Endothelial cell of umbilical vein (primary cell): ENCODE results near the gene INHA. TPM values are rescaled to one million over a fixed set of nuclear protein-coding genes. Genes with fewer than 3 reads are reported as not detected.

Experiments used
- BruUV-seq: library from RNA; stranded (reverse); fragments of 400-500 nt; replicated peaks from 2 replicates; lab custom pipeline; 2021; lab: Mats Ljungman, UMichigan
- CTCF ChIA-PET: fragments of 300-600, 350-600 bp; sonication (Branson Sonifier 250); formaldehyde crosslinking; loops from one replicate; lab custom pipeline; 2021; ENCODE audit warnings: antibody characterized with exemption, inconsistent platforms; lab: Charles Lee
- POLR2A ChIA-PET: fragments of 300-600, 350-600 bp; sonication (Branson Sonifier 250); formaldehyde crosslinking; loops from one replicate; lab custom pipeline; 2021; ENCODE audit warnings: antibody characterized with exemption, inconsistent platforms; lab: Charles Lee
- DNase-seq: peaks from one replicate; pipeline ENCODE4 v3.0.0-alpha.2; 2011; ENCODE audit warnings: low read depth, low spot score
- FAIRE-seq: peaks from 2 replicates; lab custom pipeline; 2011; peaks lifted over from hg19 to GRCh38; lab: Jason Lieb, UNC
- H2AFZ ChIP-seq: 2 replicates; pipeline ENCODE4 v1.6.0; 2012; ENCODE audit warnings: low read depth, low read length, control low read depth, inconsistent platforms
- H3K27ac ChIP-seq: 2 replicates; pipeline ENCODE4 v1.5.1; 2011; ENCODE audit warnings: low read depth, mild to moderate bottlenecking, control low read depth, low read length, moderate library complexity; ENCODE audit not compliant: insufficient read depth
- H3K27me3 ChIP-seq, 2 experiments: 2 replicates each; pipeline versions ENCODE4 v1.6.0 to v1.6.1; 2011; ENCODE audit warnings: low read length in 2 of 2, mixed read lengths in 1 of 2; ENCODE audit not compliant: control insufficient read depth in 2 of 2, insufficient read depth in 2 of 2
- H3K36me3 ChIP-seq, 2 experiments: 2 replicates in 1 of 2; 3 replicates in 1 of 2; pipeline ENCODE4 v1.5.1; 2011; ENCODE audit warnings: low read length in 2 of 2, mild to moderate bottlenecking in 1 of 2, moderate library complexity in 1 of 2; ENCODE audit not compliant: control insufficient read depth in 2 of 2, insufficient read depth in 2 of 2; ENCODE audit errors: extremely low read depth in 1 of 2
- H3K4me1 ChIP-seq: 3 replicates; pipeline ENCODE4 v1.5.1; 2011; ENCODE audit warnings: mild to moderate bottlenecking, low read length; ENCODE audit not compliant: control insufficient read depth, insufficient read depth; ENCODE audit errors: extremely low read depth
- H3K4me2 ChIP-seq: 2 replicates; pipeline ENCODE4 v1.6.1; 2011; ENCODE audit warnings: low read length, control low read depth, mixed read lengths; ENCODE audit not compliant: insufficient read depth
- H3K4me3 ChIP-seq, 3 experiments: fragments of 200-600 bp in 1 of 3; sonication (generic), shearing (Covaris generic) in 1 of 3; replicated peaks in 1 of 3; 2 replicates each; pipeline ENCODE4 v1.5.1; 2011 to 2016; ENCODE audit warnings: control low read depth in 3 of 3, low read length in 3 of 3, mild to moderate bottlenecking in 2 of 3, inconsistent platforms in 1 of 3, low read depth in 1 of 3, moderate library complexity in 1 of 3; ENCODE audit not compliant: insufficient read depth in 1 of 3
- H3K79me2 ChIP-seq: 2 replicates; pipeline ENCODE4 v1.6.0; 2012; ENCODE audit warnings: low read length, inconsistent platforms; ENCODE audit not compliant: control insufficient read depth, insufficient read depth
- H3K9ac ChIP-seq: replicated peaks from 2 replicates; pipeline ENCODE3; 2011; ENCODE audit warnings: low read length, control low read depth; ENCODE audit not compliant: insufficient read depth; ENCODE audit errors: extremely low read depth
- H3K9me1 ChIP-seq: replicated peaks from 3 replicates; pipeline ENCODE4 v1.6.0; 2011; ENCODE audit warnings: mild to moderate bottlenecking, low read length; ENCODE audit not compliant: control insufficient read depth, insufficient read depth; ENCODE audit errors: extremely low read depth
- H3K9me3 ChIP-seq: replicated peaks from 2 replicates; pipeline ENCODE4 v1.5.1; 2012; ENCODE audit warnings: low read length, inconsistent platforms; ENCODE audit not compliant: control insufficient read depth, insufficient read depth
- H4K20me1 ChIP-seq: replicated peaks from 2 replicates; pipeline ENCODE3; 2011; ENCODE audit warnings: mild to moderate bottlenecking, low read length; ENCODE audit not compliant: control insufficient read depth, insufficient read depth; ENCODE audit errors: extremely low read depth
- CTCF ChIP-seq, 2 donors: IDR thresholded peaks; 1 replicate in 1 of 2; 2 replicates in 1 of 2; pipeline ENCODE4 v1.5.1; 2011; ENCODE audit warnings: low read length in 2 of 2, mild to moderate bottlenecking in 2 of 2, moderate library complexity in 2 of 2, control low read depth in 1 of 2, inconsistent platforms in 1 of 2, low read depth in 1 of 2; ENCODE audit not compliant: insufficient read depth in 1 of 2; ENCODE audit errors: extremely low read depth in 1 of 2
- EZH2 ChIP-seq: IDR thresholded peaks from 2 replicates; pipeline ENCODE4 v1.6.1; 2012; ENCODE audit warnings: borderline replicate concordance, low read depth, mild to moderate bottlenecking, moderate library complexity, low read length, inconsistent platforms; ENCODE audit not compliant: severe bottlenecking
- FOS ChIP-seq: IDR thresholded peaks from 2 replicates; pipeline ENCODE4 v1.6.1; 2011; ENCODE audit warnings: mild to moderate bottlenecking, low read length, moderate library complexity, borderline replicate concordance; ENCODE audit not compliant: insufficient read depth
- GATA2 ChIP-seq: IDR thresholded peaks from 2 replicates; pipeline ENCODE4 v1.7.0; 2011; ENCODE audit warnings: low read depth, mild to moderate bottlenecking, moderate library complexity, mixed read lengths, low read length; ENCODE audit not compliant: insufficient read length, insufficient read depth
- JUN ChIP-seq: IDR thresholded peaks from 2 replicates; pipeline ENCODE4 v1.6.1; 2011; ENCODE audit warnings: borderline replicate concordance, low read depth; ENCODE audit not compliant: insufficient read length, insufficient read depth
- MAX ChIP-seq: IDR thresholded peaks from 2 replicates; pipeline ENCODE4 v1.6.1; 2011; ENCODE audit not compliant: insufficient read depth, insufficient read length
- MYC ChIP-seq: IDR thresholded peaks from one replicate; pipeline ENCODE4 v1.6.1; 2011; ENCODE audit warnings: mild to moderate bottlenecking, low read depth, low read length
- POLR2A ChIP-seq: IDR thresholded peaks from 2 replicates; pipeline ENCODE4 v1.6.1; 2012; ENCODE audit warnings: low read depth, mild to moderate bottlenecking, control low read depth, low read length
- POLR2AphosphoS5 ChIP-seq: IDR thresholded peaks from 2 replicates; pipeline ENCODE4 v1.6.1; 2012; ENCODE audit warnings: low read depth, mild to moderate bottlenecking, control low read depth, low read length, moderate library complexity; ENCODE audit not compliant: insufficient read depth
- dilution Hi-C: fragments of 300-500 bp; cut with MboI; formaldehyde crosslinking; loops from one replicate; pipeline ENCODE4 v1.15.0; 2019; ENCODE audit warnings: low sequenced_read_pairs; ENCODE audit not compliant: extremely low pct_ligation_motif_present
- intact Hi-C: fragments of 100-400 bp; cut with micrococcal nuclease; formaldehyde crosslinking; loops from one replicate; pipeline ENCODE4 v1.10.0; 2022
- polyA plus RNA-seq, 4 experiments: library from polyadenylated mRNA; depleted of rRNA in 3 of 4; stranded (reverse) in 3 of 4; unstranded in 1 of 4; fragments of >200 nt; gene quantifications; 2 replicates each; pipeline versions ENCODE4 v1.2.1 to v1.2.3, GENCODE V29; 2011 to 2012; ENCODE audit warnings: missing spikeins in 1 of 4
- total RNA-seq: library from RNA; stranded (reverse); gene quantifications from 2 replicates; pipeline ENCODE4 v1.2.3, GENCODE V29; 2021

INHA gene
- total and polyA plus RNA-seq, 2 donors (not counting 3 experiments of a cell fraction or from before 2014, with no cell fraction given) = 0.06 TPM; not detected in 1

- Histone ChIP-seq H3K9me1 (no peaks in the 10 kb centered on the region), H3K79me2 (no peaks in the 10 kb centered on the region), H3K4me3 (no peak overlapping the region), H3K27ac (no peak overlapping the region), H3K36me3 (no peaks in the 10 kb centered on the region), H3K4me1 (no peaks in the 10 kb centered on the region), H2AFZ (no peak overlapping the region), H4K20me1 (no peaks in the 10 kb centered on the region), H3K27me3 (peaks cover 0 to 3% of the 10 kb centered on the region in 2 experiments), H3K4me2 (no peak overlapping the region), H3K9ac (no peak overlapping the region), H3K9me3 (no peaks in the 10 kb centered on the region)
- no peak for FAIRE-seq
- dilution Hi-C loops (no loop called here), intact Hi-C loops (no loop called here)
- no TSS peak for BruUV-seq
- no peak for TF ChIP-seq POLR2AphosphoS5
- no peak for TF ChIP-seq JUN
- TF ChIP-seq MYC = no peak
- no peak for TF ChIP-seq GATA2
- TF ChIP-seq POLR2A = no peak
- TF ChIP-seq MAX = no peak
- TF ChIP-seq FOS = no peak
- TF ChIP-seq CTCF (IDR thresholded peaks at IDR 0.05; ENCODE audit: extremely low read depth in 1 of 2, insufficient read depth in 1 of 2, low read depth in 1 of 2, low read length in 2 of 2) = no peak
- no peak for TF ChIP-seq EZH2
- POLR2A ChIA-PET = no interaction called here
- DNase-seq = no peak
- CTCF ChIA-PET = interaction anchor here (0.9 to 1.8 kb wide), 4 partner anchors 11 to 79 kb away, joined by 3 to 5 read pairs (median 4); no protein-coding TSS in a partner anchor
Observed at GRCh38 chr2:219563271-219563928, 8.7 kb upstream of the INHA start.
